HG02885 (cell line): ENCODE measurements around the gene CNTROB.
"Not testable (repeated sequence)": the region's sequence is repeated elsewhere in the genome, so short reads cannot be mapped to it uniquely, and the experiment has no call there.

Experiments
- ATAC-seq: cut with Tn5 transposase; IDR thresholded peaks from one replicate; pipeline ENCODE4 v1.9.1; 2021; ENCODE audit warnings: mild to moderate bottlenecking; ENCODE audit not compliant: unreplicated experiment, poor library complexity

The CNTROB gene

DNA sequence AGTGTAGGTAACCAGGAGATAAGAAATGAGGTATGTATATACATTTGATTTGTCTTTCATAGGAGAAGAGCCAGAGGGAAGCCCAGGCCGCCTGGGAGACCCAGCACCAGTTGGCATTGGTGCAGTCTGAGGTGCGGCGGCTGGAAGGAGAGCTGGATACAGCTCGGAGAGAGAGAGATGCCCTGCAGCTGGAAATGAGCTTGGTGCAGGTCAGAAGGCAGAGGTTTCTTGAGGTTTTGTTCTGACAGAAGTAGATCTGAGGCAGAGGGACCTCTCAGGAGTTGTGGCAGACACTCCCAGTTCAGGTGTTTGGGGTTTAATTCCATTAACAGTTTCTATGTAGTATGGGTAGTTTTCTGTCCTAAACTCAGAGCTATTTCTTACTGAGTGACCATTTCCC, 8.0 kb downstream of the CNTROB start:
- ATAC-seq: no peak

DNA sequence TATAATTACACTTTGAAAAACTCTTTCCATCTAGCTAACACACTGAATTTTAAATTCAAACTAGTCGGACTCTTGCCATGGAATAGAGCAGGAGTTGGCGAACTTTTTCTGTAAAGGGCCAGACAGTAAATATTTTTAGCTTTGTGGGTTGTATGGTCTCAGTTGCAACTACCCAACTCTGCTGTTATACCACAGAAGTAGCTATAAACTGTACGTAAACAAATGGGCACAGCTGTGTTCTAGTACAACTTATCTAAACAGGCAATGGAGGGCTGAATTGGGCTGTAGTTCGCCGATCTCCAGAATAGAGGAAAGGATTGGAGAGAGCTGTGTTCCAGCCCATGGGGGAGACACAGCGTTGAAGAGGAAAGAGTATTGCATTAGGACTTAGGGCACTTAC, 8.7 kb downstream of the CNTROB start:
- ATAC-seq: no peak

DNA sequence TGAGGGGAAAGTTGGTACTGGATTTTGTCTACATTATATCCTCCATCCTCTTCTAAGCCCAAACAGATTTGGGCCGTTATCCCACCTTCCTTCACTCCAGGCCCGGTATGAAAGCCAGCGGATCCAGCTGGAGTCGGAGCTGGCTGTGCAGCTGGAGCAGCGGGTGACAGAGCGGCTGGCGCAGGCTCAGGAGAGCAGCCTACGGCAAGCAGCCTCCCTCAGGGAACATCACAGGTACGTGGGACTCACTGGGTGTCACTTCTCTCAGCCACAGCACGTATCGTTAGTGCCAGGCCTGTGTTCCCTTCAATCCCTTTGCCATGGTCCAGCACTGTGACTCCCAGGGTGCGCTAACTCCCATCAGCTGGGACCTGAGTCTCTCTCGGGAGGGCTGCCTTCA, 11.3 kb downstream of the CNTROB start:
- no peak for ATAC-seq

DNA sequence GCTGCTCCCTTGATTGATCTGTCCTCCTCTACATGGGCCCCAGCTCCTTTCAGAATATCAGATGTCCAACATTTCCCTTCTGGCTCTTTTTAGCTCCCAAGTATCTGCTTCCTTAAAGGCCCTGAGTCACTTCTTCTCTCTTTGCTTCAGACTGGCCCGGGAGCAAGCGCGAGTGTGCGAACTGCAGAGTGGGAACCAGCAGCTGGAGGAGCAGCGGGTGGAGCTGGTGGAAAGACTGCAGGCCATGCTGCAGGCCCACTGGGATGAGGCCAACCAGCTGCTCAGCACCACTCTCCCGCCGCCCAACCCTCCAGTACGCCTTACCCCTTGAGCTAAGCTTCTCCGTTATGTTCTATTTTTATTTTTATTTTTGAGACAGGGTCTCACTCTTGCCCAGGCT, 12.3 kb downstream of the CNTROB start:
- ATAC-seq: no peak

DNA sequence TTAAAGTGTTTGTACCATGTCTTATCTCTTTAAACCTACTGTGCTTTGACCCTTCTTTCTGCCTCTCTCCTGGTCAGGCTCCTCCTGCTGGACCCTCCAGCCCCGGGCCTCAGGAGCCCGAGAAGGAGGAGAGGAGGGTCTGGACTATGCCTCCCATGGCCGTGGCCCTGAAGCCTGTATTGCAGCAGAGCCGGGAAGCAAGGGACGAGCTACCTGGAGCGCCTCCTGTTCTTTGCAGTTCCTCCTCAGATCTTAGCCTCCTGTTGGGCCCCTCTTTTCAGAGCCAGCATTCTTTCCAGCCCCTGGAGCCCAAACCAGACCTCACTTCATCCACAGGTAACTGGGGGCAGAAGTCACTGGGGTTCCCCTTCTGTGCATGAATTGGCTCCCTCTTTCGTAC, 13.6 kb downstream of the CNTROB start:
- no peak for ATAC-seq

DNA sequence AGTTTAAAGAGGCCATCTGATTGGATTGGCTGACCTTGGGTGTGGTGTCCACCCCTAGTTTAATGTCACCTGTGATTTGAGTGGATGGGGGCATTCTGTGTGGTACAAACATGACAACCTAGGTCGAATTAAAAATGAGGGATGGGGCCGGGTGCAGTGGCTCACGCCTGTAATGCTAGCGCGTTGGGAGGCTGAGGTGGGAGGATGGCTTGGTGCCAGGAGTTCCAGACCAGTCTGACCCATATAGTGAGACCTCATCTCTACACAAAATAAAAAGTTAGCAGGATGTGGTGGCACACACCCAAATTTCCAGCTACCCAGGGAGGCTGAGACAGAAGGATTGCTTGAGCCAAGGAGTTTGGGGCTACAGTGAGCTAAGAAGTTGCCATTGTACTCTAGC, 14.4 kb downstream of the CNTROB start:
- no peak for ATAC-seq

DNA sequence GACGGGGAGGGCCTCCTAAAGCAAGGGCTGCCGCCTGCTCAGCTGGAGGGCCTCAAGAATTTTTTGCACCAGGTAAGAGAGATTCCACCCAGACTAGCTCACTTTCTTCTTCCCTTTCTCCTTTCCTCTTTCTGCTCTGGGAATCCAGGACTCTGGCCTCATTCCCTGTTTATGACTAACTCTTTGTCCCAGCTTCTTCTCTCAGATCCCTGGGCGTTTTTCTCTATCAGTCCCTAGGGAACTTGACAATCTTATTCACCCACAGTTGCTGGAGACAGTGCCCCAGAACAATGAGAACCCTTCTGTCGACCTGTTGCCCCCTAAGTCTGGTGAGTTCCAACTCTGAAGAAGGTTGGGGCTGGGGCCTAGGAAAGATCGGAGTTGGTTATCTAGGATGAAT, 15.6 kb downstream of the CNTROB start:
- no peak for ATAC-seq

DNA sequence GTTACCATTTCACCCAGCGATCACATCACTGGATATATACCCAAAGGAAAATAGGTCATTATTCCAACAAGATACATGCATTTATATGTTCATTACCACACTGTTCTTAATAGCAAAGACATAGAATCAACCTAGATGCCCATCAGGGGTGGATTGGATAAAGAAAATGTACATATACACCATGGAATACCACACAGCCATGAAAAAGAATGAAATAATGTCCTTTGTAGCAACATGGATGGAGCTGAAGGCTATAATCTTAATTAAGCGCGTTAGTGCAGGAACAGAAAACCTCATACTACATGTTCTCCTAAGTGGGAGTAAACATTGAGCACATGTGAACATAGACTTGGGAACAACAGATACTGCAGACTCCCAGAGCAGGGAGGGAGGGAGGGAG, 18.6 kb downstream of the CNTROB start:
- no peak for ATAC-seq

DNA sequence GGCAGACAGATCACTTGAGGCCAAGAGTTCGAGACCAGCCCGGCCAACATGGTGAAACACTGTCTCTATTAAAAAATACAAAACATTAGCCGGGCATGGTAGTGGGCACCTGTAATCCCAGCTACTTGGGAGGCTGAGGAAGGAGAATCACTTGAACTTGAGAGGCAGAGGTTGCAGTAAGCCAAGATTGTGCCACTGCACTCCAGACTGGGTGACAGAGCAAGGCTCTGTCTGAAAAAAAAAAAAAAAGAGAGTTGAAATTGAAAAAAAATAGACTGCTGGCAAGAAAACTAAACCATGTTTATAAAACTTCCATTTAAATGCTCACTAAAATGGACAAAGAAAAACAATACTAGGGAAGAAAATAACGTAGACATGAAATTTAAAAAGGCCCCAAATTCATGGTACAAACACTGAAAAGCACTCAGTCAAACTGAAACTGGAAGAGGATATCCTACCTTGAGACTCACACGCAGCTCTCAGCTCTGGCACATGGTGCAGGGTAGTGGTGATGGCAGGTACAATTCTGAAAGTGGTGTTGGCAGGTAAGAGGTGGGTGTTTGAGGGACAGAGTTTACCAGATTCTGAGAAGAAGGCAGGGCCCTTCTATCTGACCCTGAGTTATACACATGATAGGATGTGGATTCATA, 19.3 kb downstream of the CNTROB start:
- no peak for ATAC-seq

DNA sequence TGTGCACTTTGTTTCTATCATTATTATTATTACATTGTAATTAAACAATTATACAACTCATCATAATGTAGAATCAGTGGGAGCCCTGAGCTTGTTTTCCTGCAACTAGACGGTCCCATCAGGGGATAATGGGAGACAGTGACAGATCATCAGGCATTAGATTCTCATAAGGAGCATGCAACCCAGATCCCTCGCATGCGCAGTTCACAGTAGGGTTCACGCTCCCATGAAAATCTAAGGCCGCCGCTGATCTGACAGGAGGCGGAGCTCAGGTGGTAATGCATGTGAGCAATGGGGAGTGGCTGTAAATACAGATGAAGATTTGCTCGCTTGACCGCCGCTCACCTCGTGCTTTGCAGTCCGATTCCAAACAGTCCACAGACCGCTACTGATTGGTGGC, 21.3 kb downstream of the CNTROB start:
- ATAC-seq: not testable (repeated sequence)

DNA sequence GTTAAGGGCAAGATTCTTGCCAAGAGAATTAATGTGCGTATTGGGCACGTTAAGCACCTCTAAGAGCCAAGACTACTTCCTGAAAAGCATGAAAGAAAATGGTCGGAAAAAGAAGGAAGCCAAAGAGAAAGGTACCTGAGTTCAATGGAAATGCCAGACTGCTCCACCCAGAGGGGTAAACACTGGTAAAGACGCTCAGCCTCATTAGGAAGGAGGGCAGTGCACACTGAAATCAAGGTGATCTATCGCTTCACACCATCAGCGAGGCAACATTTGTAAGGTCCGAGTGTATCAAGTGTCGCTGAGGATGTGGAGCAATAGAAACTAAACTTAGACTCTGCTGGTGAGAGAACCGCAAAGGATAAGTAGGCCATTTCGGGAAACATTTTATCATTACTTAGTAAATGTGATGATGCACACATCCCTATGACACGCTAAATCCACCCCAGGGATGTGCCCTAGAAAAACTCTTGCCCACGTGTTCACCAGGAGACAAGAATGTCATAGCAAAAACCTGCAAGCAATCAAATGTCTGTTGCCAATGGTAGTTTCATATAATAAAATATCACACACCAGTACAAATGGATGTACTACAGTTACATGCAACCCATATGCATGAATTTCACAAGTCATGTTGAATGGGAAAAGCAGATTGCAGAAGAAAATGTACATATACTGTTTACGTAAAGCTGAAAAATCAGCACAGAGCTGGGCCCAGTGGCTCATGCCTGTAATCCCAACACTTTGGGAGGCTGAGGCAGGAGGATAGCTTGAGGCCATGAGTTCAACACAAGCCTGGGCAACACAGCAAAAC, 23.6 kb downstream of the CNTROB start:
- ATAC-seq: no peak

DNA sequence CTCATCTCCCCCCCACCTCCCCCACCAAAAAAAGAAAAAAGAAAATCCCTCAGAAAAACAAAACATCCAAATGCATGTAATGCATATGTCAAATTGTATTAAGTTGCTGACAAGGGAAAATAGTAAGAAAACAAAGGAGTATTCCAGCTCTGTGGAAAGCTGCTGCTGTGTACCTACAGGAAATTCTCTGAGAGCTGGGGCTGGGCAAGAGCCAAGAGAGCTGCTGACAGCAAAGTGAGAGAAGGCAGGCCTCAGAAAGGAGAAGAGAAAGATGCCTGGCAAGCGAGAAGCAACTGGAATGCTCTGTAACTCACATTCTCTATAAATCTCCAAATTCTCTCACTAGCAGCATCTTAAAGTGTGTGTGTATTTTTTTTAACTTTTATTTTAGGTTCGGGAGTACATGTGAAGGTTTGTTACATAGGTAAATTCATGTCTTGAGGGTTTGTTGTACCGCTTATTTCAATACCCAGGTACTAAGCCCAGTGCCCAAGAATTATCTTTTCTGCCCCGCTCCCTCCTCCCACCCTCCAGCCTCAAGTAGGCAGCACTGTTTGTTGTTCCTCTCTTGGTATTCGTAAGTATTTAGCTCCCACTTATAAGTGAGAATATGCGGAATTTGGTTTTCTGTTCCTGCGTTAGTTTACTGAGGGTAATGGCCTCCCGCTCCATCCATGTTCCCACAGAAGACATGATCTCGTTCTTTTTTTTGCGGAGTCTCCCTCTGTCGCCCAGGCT, 24.4 kb downstream of the CNTROB start:
- ATAC-seq: no peak

DNA sequence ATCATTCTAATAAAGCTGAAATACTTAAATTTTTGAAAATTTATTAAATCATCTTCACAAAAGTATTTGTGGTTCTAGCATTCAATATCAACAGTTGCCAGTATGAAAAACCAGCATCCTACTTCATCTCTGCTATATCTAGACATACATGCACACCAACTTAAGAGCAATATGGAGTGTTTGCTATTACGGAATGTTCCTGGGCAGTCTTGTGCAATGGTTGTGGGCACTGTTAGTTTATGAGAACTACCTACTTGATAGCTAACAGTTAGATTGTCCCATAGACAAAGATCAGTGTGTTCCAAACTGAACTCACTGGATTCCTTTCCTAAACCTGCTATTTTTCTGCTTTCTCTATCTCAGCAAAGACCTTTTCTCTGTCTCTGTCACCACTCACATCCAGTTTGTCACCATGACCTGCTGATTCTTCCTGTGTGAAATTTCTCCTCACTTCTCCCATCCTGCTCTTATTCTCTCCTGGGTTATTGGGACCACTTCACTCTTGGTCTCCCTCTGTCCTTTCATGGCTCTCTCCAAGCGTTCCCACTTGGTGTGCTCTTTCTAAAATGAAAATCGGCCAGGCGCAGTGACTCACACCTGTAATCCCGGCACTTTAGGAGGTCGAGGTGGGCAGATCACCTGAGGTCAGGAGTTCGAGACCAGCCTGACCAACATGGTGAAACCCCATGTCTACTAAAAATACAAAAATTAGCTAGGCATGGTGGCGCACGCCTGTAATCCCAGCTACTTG, 27.7 kb downstream of the CNTROB start:
- no peak for ATAC-seq

DNA sequence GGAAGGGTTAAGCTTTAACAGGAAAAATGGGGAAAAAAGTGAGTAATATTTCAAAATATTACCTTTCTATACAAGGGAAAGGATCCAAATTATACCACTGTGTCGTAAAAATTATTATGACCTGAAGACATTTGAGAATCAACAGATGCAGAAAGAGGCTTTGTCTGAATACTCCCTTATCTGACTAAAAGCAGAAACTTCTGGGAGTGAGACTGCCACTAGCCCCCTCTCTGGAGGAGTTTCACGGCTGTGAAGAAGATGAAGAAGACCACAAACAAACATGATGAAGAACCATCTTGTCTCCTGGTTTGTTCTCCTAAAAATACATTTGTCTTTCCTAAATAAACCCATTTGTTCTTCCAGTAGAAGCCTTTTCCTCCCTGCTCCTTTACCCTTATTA, 29.4 kb downstream of the CNTROB start:
- no peak for ATAC-seq

DNA sequence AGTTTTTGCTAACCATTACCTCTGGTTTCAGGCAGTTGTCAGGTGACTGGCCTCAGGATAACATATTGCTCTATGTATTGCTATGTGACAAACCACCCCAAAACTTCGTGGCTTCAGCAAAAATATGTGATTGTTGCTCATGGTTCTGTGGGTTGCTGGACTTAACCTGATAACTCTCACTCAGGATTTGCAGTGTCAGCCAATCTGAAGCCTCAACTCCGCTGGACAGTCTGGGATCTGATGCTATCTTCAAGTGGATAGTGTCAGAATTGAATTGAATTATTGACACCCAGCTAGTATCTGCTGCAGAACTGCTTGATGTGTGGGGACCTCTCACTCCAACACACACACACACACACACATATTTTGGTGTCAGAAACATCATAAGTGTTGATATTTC, 35.7 kb downstream of the CNTROB start:
- no peak for ATAC-seq

DNA sequence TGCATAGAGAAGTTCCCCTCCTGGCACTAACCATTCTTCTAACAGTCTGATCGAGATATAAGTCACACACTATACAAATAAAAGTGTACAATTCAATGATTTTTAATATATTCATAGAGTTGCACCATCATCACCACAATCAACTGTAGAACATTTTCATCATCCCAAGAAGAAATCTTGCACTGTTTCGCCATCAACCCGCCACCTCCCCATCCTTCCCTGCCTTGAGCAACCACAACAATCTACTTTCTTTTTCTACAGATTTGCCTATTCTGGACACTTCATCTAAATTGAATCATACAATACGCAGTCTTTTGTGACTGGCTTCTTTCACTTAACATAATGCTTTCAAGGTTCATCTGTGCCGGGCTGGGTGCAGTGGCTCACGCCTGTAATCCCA, 37.4 kb downstream of the CNTROB start:
- no peak for ATAC-seq

DNA sequence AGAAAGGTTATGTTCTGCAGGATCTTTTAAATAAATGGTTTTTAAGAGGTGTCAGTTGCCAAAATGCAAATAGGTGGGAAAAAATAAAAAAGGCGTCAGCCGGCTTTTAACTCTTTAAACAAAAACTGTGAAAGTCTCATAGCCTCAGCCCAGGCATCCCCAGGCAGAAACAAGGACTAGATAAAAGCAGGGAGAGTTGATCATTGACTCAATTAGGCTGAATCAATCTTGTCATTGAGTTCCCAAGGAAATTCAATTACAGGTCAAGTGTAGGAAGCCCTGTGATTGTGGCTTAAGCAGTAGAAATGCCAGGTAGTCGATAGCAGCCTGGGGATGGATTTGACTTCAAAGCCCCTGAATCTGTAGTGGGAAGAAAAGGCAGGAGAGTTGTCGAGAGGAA, 39.6 kb downstream of the CNTROB start:
- ATAC-seq: no peak

DNA sequence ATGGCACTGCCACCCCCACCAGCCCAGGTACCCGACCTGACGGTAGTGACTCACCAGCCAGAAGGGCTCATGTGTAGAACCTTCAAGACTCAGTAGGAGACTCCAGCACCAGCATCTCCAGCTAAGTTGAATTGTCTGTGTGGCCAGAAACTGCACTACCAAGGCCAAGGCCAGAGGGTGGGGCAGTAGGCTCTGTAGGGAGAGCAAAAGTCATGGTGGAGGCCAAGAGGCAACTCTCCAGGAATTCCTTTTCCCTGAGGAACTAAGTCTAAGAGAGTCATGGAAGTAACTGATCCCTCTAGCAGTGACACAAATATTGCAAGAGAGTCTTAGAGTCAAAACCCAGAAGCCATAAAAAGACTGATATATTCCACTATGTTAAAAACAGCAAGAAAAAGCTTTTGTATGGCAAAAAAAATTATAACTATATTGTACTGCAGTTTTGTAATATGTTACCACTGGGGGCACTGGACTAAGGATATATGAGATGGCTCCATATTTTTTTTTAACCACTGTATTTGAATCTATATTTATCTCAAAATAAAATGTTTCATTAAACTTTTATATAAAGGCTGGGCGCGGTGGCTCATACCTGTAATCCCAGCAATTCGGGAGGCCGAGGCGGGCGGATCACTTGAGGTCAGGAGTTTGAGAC, 40.3 kb downstream of the CNTROB start:
- no peak for ATAC-seq

DNA sequence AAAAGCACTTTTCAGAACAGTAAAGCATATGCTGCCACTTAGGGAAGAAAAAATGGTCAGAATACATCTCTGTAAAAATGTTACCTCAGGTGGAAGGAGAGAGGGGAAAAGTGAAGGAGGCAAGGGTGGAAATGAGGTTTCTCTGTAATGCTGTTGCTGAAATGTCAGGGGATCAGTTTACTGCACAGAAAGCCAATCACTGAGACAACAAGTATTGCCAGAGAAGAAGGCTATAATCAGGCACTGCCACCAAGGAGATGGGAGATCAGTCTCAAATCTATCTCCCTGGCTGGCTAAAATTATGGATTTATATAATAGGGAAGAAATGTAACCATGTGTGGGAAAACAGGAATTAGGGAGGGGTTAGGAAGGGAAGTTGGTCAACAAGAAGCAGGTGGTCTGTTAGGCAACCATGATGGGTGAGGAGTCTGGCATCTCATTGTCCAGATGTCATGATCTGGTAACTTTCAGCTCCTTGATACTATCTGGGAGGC, 42.7 kb downstream of the CNTROB start:
- no peak for ATAC-seq

DNA sequence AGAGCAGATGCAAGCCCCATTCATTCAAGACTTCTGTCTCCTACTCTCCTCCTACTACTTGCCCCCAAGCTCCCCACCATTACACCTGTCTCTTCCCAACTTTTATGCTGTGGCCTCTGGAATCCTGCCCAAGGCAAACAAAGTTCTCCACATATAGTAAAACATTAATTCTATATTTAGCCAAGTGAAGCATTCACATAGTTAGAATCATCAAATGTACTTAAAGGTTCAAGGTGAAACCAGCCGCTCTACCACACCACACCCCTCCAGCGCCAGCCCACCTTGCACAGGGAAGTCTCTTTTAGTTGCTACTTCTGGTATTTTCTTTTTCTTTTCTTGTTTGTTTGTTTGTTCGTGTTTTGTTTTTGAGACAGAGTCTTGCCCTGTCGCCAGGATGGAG, 45.0 kb downstream of the CNTROB start:
- ATAC-seq: no peak
